SK-MEL-5 (cell line): ENCODE data around the gene PRKCE. TPM values are rescaled to one million over a fixed set of nuclear protein-coding genes. Genes with fewer than 3 reads are reported as not detected.

Experiments
- DNase-seq: peaks from one replicate; pipeline ENCODE4 v3.0.0-alpha.2; 2016; ENCODE audit warnings: low read depth, low spot score
- in situ Hi-C: cut with HindIII; loops from 2 replicates; pipeline ENCODE4 v1.10.0; 2016; ENCODE audit warnings: low sequenced_read_pairs, high pct_unique_total_duplicates, low pct_unique_long_range_greater_than_20kb
- total RNA-seq: library from RNA; depleted of rRNA; stranded (reverse); fragments of >200 nt; shearing (Covaris generic); gene quantifications from 2 replicates; pipeline ENCODE4 v1.2.3, GENCODE V29; 2014

The PRKCE gene
- total RNA-seq, 1 experiment from 2014 or later, result 22.9 TPM

DNA sequence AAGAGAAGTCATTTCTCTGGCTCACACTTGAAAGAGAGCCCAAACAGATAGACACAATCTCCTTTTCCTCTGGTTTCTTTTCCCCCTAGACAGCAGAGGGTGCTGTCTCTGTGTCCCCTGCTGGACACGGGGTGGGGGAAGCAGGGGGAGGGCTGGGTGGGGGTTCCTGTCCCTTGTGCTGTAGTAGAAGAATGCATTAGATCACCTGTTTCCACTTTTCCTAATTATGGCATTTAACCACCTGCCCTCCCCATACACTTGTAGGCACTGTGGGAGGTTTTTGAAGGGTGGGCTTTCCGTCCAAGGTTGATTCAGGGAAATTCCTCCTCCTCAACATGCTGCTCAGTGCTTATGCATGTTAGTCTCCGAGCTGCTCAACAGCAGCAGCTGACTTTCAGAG, 439.5 kb downstream of the PRKCE start:
- peak; percentile 28 for DNase-seq
- in situ Hi-C loops, result no loop called here

DNA sequence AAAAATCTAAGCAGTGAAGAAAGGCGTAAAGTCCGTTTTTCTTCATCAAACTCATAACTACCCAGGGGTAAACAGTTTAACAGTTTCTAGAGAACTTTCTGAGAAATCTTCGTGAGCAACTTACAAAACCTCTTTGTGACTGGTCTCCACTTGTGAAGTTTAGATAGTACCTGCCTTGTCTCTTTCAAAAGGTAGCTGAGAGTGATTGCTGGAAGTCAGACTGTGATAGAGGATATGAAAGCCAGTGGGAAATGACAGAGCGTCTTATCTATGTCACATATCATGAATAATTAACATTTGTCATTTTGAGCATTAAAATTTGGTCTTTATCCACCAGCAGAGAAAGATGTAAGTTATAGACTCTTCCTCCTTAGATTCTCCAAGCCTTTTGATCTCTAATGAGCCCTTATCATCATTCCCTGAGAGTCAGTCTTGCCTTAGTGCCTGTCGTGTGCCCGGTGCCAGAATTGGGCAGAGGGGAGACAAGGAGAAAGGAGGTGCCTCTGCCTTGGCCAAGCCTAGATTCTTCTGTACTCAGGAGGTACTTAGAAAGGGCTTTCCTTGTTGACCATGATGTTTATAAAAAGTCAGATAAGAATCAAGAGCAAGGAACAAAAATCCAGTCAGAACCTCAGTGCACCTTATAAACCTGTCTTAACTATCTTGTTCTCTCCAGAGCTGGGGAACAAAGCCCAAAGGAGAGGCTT, 440.6 kb downstream of the PRKCE start:
- in situ Hi-C loops, result no loop called here
- DNase-seq, result no peak

- DNase-seq, result no peak
- in situ Hi-C loops, result no loop called here
Measured at GRCh38 chr2:46094689-46095088, 443.2 kb downstream of the PRKCE start.

GRCh38 chr2:46095830-46096229, 444.4 kb downstream of the PRKCE start:
- in situ Hi-C loops, result no loop called here
- DNase-seq, result no peak

DNA sequence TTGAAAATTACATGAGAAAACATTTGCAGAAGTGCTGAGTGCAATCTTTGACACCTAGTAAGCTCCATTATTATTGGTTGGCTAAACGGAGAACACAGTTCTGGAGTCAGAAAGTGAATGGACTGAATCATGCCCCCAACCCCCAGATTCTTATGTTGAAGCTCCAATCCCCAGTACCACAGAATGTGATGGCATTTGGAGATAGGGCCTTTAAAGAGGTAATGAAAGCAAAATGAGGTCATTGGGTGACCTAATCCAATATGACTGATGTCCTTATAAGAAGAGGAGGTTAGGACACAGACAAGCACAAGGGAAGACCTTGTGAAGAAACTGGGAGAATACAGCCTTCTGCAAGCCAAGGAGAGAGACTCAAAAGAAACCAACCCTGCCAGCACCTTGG, 444.8 kb downstream of the PRKCE start:
- DNase-seq, result no peak

DNA sequence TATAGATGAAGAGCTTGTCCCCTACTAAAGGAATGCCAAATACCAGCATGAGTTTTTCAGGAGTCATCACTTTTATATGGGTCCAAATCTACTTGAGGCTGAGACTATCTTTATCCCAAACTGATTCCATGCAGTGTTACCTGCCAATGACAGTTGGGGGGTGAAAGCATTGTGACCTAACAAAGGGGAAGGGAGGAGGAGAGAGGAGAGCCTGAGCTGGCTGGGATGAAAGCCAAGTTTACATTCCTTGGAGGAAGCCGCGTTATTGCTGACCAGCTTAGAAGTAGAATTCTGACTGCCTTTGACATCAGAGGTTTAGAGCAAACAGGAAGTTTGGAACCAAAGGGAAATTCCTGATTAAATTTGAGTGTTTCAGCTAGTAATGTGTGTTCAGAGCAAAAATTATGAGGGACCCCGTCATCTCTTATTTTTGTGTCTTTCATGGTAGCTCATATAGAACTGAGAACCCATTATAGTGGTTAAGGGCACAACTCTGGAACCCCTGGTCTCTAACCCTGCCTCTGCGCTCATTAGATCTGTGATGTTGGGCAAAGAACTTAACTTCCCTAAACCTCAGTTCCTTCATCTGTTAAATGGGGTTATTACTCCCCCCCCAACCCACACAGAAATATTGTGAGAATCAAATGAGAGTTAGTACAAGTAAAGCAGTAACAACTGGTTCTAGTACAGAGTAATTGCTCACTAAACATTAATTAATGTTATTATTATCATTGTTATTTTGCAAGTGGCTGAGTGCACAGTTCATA, 446.4 kb downstream of the PRKCE start:
- peak; percentile 61 for DNase-seq
- in situ Hi-C loops, result no loop called here

More for the DNA sequence above, 444.8 kb downstream of the PRKCE start:
- in situ Hi-C loops, result no loop called here

- in situ Hi-C loops, result no loop called here
- peak; percentile 25 for DNase-seq
Measured at GRCh38 chr2:46098621-46099062, 447.2 kb downstream of the PRKCE start.

DNA sequence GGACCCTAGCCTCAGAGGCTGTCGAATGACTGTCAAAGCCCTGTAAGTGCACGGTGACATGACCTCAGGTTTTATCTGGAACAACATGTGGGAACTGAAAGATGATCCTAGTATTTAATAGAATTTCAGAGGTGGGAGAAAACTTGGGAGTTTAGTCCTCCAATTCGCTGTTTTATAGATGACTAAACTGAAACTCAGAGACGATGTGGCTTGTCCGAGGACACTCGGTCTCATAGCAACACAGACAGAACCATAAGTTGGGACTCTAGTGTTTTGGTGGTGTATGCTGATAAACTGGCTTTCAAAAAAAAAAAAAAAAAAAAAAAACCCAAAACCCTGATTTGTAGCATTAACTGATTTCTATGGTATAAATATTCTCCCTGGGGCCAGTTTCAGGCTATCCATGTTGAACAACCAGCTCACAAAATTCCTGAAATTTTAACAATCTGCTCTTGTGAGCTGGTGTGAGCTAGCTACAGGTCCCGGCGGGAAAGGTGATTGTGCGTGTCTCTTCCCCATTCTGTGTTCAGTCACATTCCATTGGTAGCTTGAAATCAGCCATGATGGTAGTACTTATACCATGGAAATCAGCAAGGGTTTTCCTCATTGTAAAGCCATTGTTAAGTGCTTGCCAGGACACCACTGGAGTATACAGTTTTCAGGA, 450.2 kb downstream of the PRKCE start:
- in situ Hi-C loops, result no loop called here
- DNase-seq, result no peak

GRCh38 chr2:46106690-46107089, 455.2 kb downstream of the PRKCE start:
- no peak for DNase-seq
- in situ Hi-C loops, result no loop called here

DNA sequence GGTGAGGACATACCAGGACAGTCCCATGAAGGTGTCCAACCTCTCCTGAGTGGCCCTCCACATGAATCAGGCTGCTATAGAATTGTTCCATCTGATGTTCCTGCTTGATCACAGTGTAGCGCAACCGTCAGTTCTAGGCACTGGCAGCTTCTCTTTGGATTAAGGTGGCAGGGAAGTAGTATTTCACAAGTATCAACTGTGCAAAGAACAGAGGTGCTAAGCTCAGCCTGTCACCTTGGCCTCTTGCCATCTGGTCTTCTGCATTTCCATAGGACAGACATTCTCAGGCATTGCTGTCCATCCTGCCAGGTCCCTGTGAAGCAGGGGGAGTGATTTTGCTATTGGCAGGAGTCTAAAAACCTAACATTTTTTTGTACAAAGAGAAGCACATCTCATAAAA, 463.5 kb downstream of the PRKCE start:
- DNase-seq, result no peak
- in situ Hi-C loops, result no loop called here

DNA sequence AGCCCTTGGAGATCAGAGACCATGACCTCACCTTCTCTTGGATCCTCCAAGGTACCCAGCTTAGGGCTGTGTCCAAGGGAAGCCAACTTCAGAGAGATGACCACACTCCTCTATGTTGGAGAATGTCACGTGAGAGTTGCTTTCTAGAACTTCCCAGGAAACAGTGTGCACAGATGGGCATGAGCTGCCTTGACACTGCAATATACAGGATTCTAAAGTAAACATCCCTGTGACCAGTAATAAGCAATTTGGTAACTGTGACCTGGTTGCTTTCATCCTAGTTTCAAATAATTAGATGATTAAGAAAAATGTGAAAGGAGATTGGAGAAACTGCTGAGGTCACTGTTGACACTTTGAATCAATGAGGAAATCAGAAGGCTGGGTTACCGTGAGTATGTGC, 464.7 kb downstream of the PRKCE start:
- no peak for DNase-seq

GRCh38 chr2:46116553-46116991, 465.1 kb downstream of the PRKCE start:
- in situ Hi-C loops, result no loop called here
- DNase-seq, result no peak

More for the DNA sequence above, 464.7 kb downstream of the PRKCE start:
- in situ Hi-C loops, result no loop called here

DNA sequence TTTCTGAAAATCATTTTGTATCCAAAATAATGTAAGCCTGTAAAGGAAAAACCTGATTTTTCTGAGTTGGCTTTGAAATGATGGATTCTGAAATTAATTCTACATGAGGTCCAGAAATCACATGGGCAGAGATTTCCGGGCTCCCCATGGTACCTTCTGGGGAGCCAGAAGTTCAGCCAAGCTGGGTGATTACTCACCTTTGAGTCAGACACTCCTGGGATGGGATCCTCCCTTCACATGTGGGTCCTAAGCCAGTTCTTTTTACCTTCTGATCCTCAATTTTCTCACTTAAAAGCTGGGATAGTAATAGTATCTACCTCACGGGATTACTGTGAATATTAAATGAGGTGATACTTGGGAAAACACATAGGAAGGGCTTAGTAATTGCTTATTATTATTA, 465.9 kb downstream of the PRKCE start:
- DNase-seq, result no peak
- in situ Hi-C loops, result no loop called here

- in situ Hi-C loops, result no loop called here
- no peak for DNase-seq
Measured at GRCh38 chr2:46117994-46118393, 466.5 kb downstream of the PRKCE start.

GRCh38 chr2:46118656-46119371, 467.3 kb downstream of the PRKCE start:
- no peak for DNase-seq
- in situ Hi-C loops, result no loop called here

GRCh38 chr2:46119453-46119852, 468.0 kb downstream of the PRKCE start:
- DNase-seq, result no peak
- in situ Hi-C loops, result no loop called here

- DNase-seq, result no peak
- in situ Hi-C loops, result no loop called here
Measured at GRCh38 chr2:46120792-46121555, 469.5 kb downstream of the PRKCE start.
